Mesenchymal stem cell (in vitro differentiated cells and primary cell): ENCODE results near the gene GREM2.

Experiments
- DNase-seq: peaks from one replicate; pipeline ENCODE4 v3.0.0-alpha.2; 2013
- H2AFZ ChIP-seq: one replicate; pipeline ENCODE4 v1.6.1; 2013; ENCODE audit warnings: low read depth, mild to moderate bottlenecking, control low read depth, inconsistent platforms, low read length, moderate library complexity
- H2AK5ac ChIP-seq: 2 replicates; pipeline ENCODE4 v1.6.1; 2013; ENCODE audit warnings: low read length, moderate library complexity, mild to moderate bottlenecking, inconsistent platforms; ENCODE audit not compliant: severe bottlenecking
- H2BK120ac ChIP-seq: one replicate; pipeline ENCODE4 v1.6.1; 2013; ENCODE audit warnings: low read depth, mild to moderate bottlenecking, inconsistent platforms, low read length, moderate library complexity
- H2BK12ac ChIP-seq, 2 experiments: one replicate each; pipeline ENCODE4 v1.6.1; 2013; ENCODE audit warnings: inconsistent platforms in 2 of 2, low read length in 2 of 2, mild to moderate bottlenecking in 2 of 2, moderate library complexity in 2 of 2, control low read depth in 1 of 2
- H2BK15ac ChIP-seq: one replicate; pipeline ENCODE4 v1.6.1; 2013; ENCODE audit warnings: mild to moderate bottlenecking, low read depth, inconsistent platforms; ENCODE audit not compliant: poor library complexity, severe bottlenecking
- H2BK5ac ChIP-seq: 2 replicates; pipeline ENCODE4 v1.6.1; 2013; ENCODE audit warnings: low read depth, mild to moderate bottlenecking, low read length, control low read depth, inconsistent platforms; ENCODE audit not compliant: poor library complexity, severe bottlenecking
- H3K14ac ChIP-seq, 2 experiments: one replicate each; pipeline ENCODE4 v1.6.1; 2013; ENCODE audit warnings: inconsistent platforms in 2 of 2, low read length in 2 of 2, control low read depth in 1 of 2, mild to moderate bottlenecking in 1 of 2, moderate library complexity in 1 of 2
- H3K18ac ChIP-seq, 2 experiments: one replicate each; pipeline ENCODE4 v1.6.1; 2013; ENCODE audit warnings: inconsistent platforms in 2 of 2, low read length in 2 of 2, control low read depth in 1 of 2, low read depth in 1 of 2, mild to moderate bottlenecking in 1 of 2
- H3K23ac ChIP-seq, 2 experiments: one replicate each; pipeline ENCODE4 v1.6.1; 2013; ENCODE audit warnings: inconsistent platforms in 2 of 2, low read length in 2 of 2, mild to moderate bottlenecking in 2 of 2, moderate library complexity in 2 of 2, control low read depth in 1 of 2
- H3K27ac ChIP-seq: 2 replicates; pipeline ENCODE4 v1.5.1; 2013; ENCODE audit warnings: mild to moderate bottlenecking, moderate library complexity, low read length, control low read depth, inconsistent platforms; ENCODE audit not compliant: poor library complexity, severe bottlenecking
- H3K27me3 ChIP-seq, 2 experiments: 2 replicates each; pipeline versions ENCODE4 v1.6.1 to v1.7.0; 2013; ENCODE audit warnings: low read length in 2 of 2, mild to moderate bottlenecking in 2 of 2, moderate library complexity in 2 of 2, control low read depth in 1 of 2, inconsistent platforms in 1 of 2; ENCODE audit not compliant: control insufficient read depth in 1 of 2, insufficient read depth in 1 of 2
- H3K36me3 ChIP-seq, 2 experiments: 2 replicates each; pipeline versions ENCODE4 v1.6.1 to v1.7.0; 2013; ENCODE audit warnings: low read length in 2 of 2, control low read depth in 1 of 2, inconsistent platforms in 1 of 2, low read depth in 1 of 2, mild to moderate bottlenecking in 1 of 2; ENCODE audit not compliant: insufficient read depth in 2 of 2, control insufficient read depth in 1 of 2
- H3K4ac ChIP-seq, 2 experiments: one replicate each; pipeline ENCODE4 v1.6.1; 2013; ENCODE audit warnings: inconsistent platforms in 2 of 2, low read length in 2 of 2, mild to moderate bottlenecking in 2 of 2, moderate library complexity in 2 of 2, control low read depth in 1 of 2, low read depth in 1 of 2
- H3K4me1 ChIP-seq: 2 replicates; pipeline ENCODE4 v1.6.1; 2013; ENCODE audit warnings: low read depth, low read length, control low read depth; ENCODE audit not compliant: control insufficient read depth, insufficient read depth
- H3K4me2 ChIP-seq: 2 replicates; pipeline ENCODE4 v1.6.1; 2013; ENCODE audit warnings: low read length, mild to moderate bottlenecking, inconsistent platforms; ENCODE audit not compliant: poor library complexity, severe bottlenecking
- H3K4me3 ChIP-seq, 2 experiments: 2 replicates each; pipeline versions ENCODE4 v1.5.1 to v1.7.0; 2013; ENCODE audit warnings: low read length in 2 of 2, mild to moderate bottlenecking in 2 of 2, control low read depth in 1 of 2, low read depth in 1 of 2; ENCODE audit not compliant: insufficient read depth in 1 of 2
- H3K79me1 ChIP-seq: replicated peaks from 2 replicates; pipeline ENCODE4 v1.6.1; 2013; ENCODE audit warnings: mild to moderate bottlenecking, control low read depth, low read length, inconsistent platforms; ENCODE audit not compliant: poor library complexity, severe bottlenecking
- H3K9ac ChIP-seq: 2 replicates; pipeline ENCODE4 v1.7.0; 2013; ENCODE audit warnings: mild to moderate bottlenecking, low read length, moderate library complexity
- H3K9me3 ChIP-seq: 2 replicates; pipeline ENCODE4 v1.7.0; 2013; ENCODE audit warnings: mild to moderate bottlenecking, low read length; ENCODE audit not compliant: control insufficient read depth
- H4K8ac ChIP-seq: one replicate; pipeline ENCODE4 v1.6.1; 2013; ENCODE audit warnings: inconsistent platforms, mild to moderate bottlenecking, low read length, moderate library complexity
- H4K91ac ChIP-seq: one replicate; pipeline ENCODE4 v1.6.1; 2013; ENCODE audit warnings: mild to moderate bottlenecking, low read length, inconsistent platforms
- WGBS: methylation state at CpG from one replicate; pipeline ENCODE4 v1.1.7; 2013; ENCODE audit warnings: mixed read lengths; 5-methylcytosine and 5-hydroxymethylcytosine counted together

Gene GREM2

GRCh38 chr1:240609527-240610060, 2.4 kb downstream of the GREM2 start:
- H3K4ac ChIP-seq: no peak overlapping the region
- H3K79me1 ChIP-seq: peaks cover 2% of the 10 kb centered on the region
- no peak overlapping the region for H3K23ac ChIP-seq
- peak overlapping the region in 1 of 2 experiments; percentile 90 for H3K4me3 ChIP-seq
- no peak overlapping the region for H3K27ac ChIP-seq
- DNase-seq: no peak
- H3K4me2 ChIP-seq: no peak overlapping the region
- no peak overlapping the region for H3K18ac ChIP-seq
- no peak overlapping the region for H2BK5ac ChIP-seq
- H3K9me3 ChIP-seq: no peaks in the 10 kb centered on the region
- peak overlapping the region; percentile 88 for H3K9ac ChIP-seq
- H3K14ac ChIP-seq: no peak overlapping the region
- no peaks in the 10 kb centered on the region for H3K36me3 ChIP-seq
- H2BK120ac ChIP-seq: no peak overlapping the region
- H2BK15ac ChIP-seq: no peak overlapping the region
- H3K4me1 ChIP-seq: no peaks in the 10 kb centered on the region
- H2BK12ac ChIP-seq: no peak overlapping the region
- H3K27me3 ChIP-seq: peaks cover 0 to 5% of the 10 kb centered on the region in 2 experiments
- H4K8ac ChIP-seq: no peak overlapping the region
- no peak overlapping the region for H2AFZ ChIP-seq
- 75% methylated on average over 4 of the region's 6 CpGs for WGBS
- H4K91ac ChIP-seq: no peak overlapping the region
- no peak overlapping the region for H2AK5ac ChIP-seq

- Histone ChIP-seq H2BK120ac (no peak overlapping the region), H2BK12ac (no peak overlapping the region), H3K23ac (no peak overlapping the region), H3K4me3 (peak overlapping the region in 1 of 2 experiments; percentile 90), H3K4me1 (no peaks in the 10 kb centered on the region), H3K9me3 (no peaks in the 10 kb centered on the region), H3K79me1 (peaks cover 2% of the 10 kb centered on the region), H3K9ac (no peak overlapping the region), H3K18ac (no peak overlapping the region), H2AK5ac (no peak overlapping the region), H4K8ac (no peak overlapping the region), H3K4me2 (no peak overlapping the region), H3K27ac (no peak overlapping the region), H2AFZ (no peak overlapping the region), H3K27me3 (peaks cover 0 to 5% of the 10 kb centered on the region in 2 experiments), H3K14ac (no peak overlapping the region), H2BK5ac (no peak overlapping the region), H3K4ac (no peak overlapping the region), H4K91ac (no peak overlapping the region), H3K36me3 (peaks cover 0 to 7% of the 10 kb centered on the region in 2 experiments), H2BK15ac (no peak overlapping the region)
- WGBS: 0% methylated on average over 1 of the region's 2 CpGs
- DNase-seq: peak; percentile 6
These were observed 3.2 kb downstream of the GREM2 start for GRCh38 chr1:240608707-240609106.

- H3K9ac ChIP-seq: no peak overlapping the region
- H2BK5ac ChIP-seq: no peak overlapping the region
- H3K23ac ChIP-seq: no peak overlapping the region
- H3K36me3 ChIP-seq: peaks cover 0 to 7% of the 10 kb centered on the region in 2 experiments
- no peak overlapping the region for H2AFZ ChIP-seq
- no peak overlapping the region for H3K14ac ChIP-seq
- no peak overlapping the region for H2BK15ac ChIP-seq
- no peak overlapping the region for H2BK12ac ChIP-seq
- DNase-seq: no peak
- H3K4me2 ChIP-seq: no peak overlapping the region
- H3K27me3 ChIP-seq: peaks cover 0 to 5% of the 10 kb centered on the region in 2 experiments
- no peak overlapping the region for H3K27ac ChIP-seq
- H4K91ac ChIP-seq: no peak overlapping the region
- H3K9me3 ChIP-seq: no peaks in the 10 kb centered on the region
- no peak overlapping the region for H3K4ac ChIP-seq
- peaks cover 2% of the 10 kb centered on the region for H3K79me1 ChIP-seq
- no peak overlapping the region for H2AK5ac ChIP-seq
- H3K18ac ChIP-seq: no peak overlapping the region
- no peaks in the 10 kb centered on the region for H3K4me1 ChIP-seq
- no peak overlapping the region for H3K4me3 ChIP-seq
- WGBS: 80% methylated on average over 1 of the region's 2 CpGs
- H2BK120ac ChIP-seq: no peak overlapping the region
- no peak overlapping the region for H4K8ac ChIP-seq
These were observed 4.9 kb downstream of the GREM2 start for GRCh38 chr1:240607006-240607405.

GRCh38 chr1:240602189-240602588, 9.8 kb downstream of the GREM2 start:
- WGBS: 82% methylated on average over 2 of the region's 2 CpGs
- Histone ChIP-seq H3K18ac (no peak overlapping the region), H3K4me1 (no peaks in the 10 kb centered on the region), H3K27me3 (no peaks in the 10 kb centered on the region), H3K4me3 (no peak overlapping the region), H3K4ac (no peak overlapping the region), H3K27ac (no peak overlapping the region), H3K36me3 (peaks cover 0 to 24% of the 10 kb centered on the region in 2 experiments), H3K14ac (no peak overlapping the region), H3K9me3 (no peaks in the 10 kb centered on the region), H2AK5ac (no peak overlapping the region), H3K79me1 (no peaks in the 10 kb centered on the region), H2BK15ac (no peak overlapping the region), H3K9ac (peak overlapping the region; percentile 63), H3K4me2 (no peak overlapping the region), H2BK120ac (no peak overlapping the region), H4K91ac (no peak overlapping the region), H3K23ac (no peak overlapping the region), H2AFZ (no peak overlapping the region), H2BK12ac (no peak overlapping the region), H2BK5ac (no peak overlapping the region), H4K8ac (no peak overlapping the region)
- DNase-seq: peak; percentile 9
